Renal pelvis (tissue), 3 donors: ENCODE measurements around the gene ANKRD12. TPM values are rescaled to one million over a fixed set of nuclear protein-coding genes. Genes with fewer than 3 reads are reported as not detected.

Source experiments
- polyA plus RNA-seq, 3 donors: library from polyadenylated mRNA; unstranded; fragments of 120-200 nt; gene quantifications; one replicate each; pipeline ENCODE4 v1.2.1, GENCODE V29; 2013; ENCODE audit not compliant: insufficient read length in 3 of 3

ANKRD12 gene
- polyA plus RNA-seq, 3 donors = 28.7 to 30.7 (median 29.9) TPM

Other genes starting within 250 kb of the ANKRD12 start
- 100 to 1,000 TPM; 104 to 130 (median 120) TPM for gene NDUFV2, start 34.1 kb upstream of the ANKRD12 start, polyA plus RNA-seq
- 10 to 100 TPM; 59.2 to 77.8 (median 67.0) TPM for gene TWSG1, start 198.0 kb downstream of the ANKRD12 start, polyA plus RNA-seq